ENCODE results near the gene SLC44A3.

DNA sequence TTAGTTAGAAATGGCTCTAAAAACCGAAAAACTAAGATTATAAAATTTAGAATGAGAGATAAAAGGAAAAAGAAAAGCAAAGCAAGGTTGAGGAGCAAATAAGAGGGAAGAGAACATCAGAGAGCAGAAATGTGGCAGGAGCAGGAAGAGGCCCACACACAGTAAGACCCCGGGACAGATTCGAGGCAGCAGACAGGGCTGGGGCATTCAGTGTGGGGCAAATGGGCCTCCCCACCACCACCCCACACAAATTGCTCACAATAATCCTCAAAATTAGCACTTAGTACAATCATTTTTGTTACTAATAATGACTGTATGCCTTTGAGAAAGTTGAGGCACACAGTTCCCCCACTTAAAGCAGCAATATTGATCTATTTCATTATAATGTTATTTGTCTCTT, 17.1 kb upstream of the SLC44A3 start:
- TF ChIP-seq RFX5 (IDR thresholded peaks at IDR 0.05; ENCODE audit: low read depth, low read length) (no peak), CTCF (conservative IDR thresholded peaks at IDR 0.05; ENCODE audit: low read depth, low read length) (no peak), POLR2A (IDR thresholded peaks at IDR 0.05; ENCODE audit: low read depth, low read length) (no peak), NFE2L2 (IDR thresholded peaks at IDR 0.05; ENCODE audit: low read depth, low read length) (no peak), MAFK (IDR thresholded peaks at IDR 0.05; ENCODE audit: low read depth, low read length) (no peak), SMC3 (IDR thresholded peaks at IDR 0.05; ENCODE audit: low read depth, low read length) (no peak), MXI1 (IDR thresholded peaks at IDR 0.05; ENCODE audit: borderline replicate concordance, low read depth, low read length) (no peak), ELK1 (IDR thresholded peaks at IDR 0.05; ENCODE audit: borderline replicate concordance, low read depth, low read length) (no peak), CEBPB (IDR thresholded peaks at IDR 0.05; ENCODE audit: low read depth, low read length) (no peak), MAZ (IDR thresholded peaks at IDR 0.05; ENCODE audit: borderline replicate concordance, low read depth, low read length) (no peak), BHLHE40 (IDR thresholded peaks at IDR 0.05; ENCODE audit: low read depth, low read length) (no peak), RAD21 (IDR thresholded peaks at IDR 0.05; ENCODE audit: low read length) (no peak)

All from IMR-90 (cell line).